BLaER1 treated with 17β-estradiol and CSF1 and Interleukin-3, amounts not matched to agents 10 nM and 100 nM (cell line): ENCODE measurements around the gene TADA1.
"Not testable (repeated sequence)": the region's sequence is repeated elsewhere in the genome, so short reads cannot be mapped to it uniquely, and the experiment has no call there.

Source experiments
- H3K27ac ChIP-seq, 11 experiments: shearing (Covaris generic); formaldehyde crosslinking; 2 replicates each; pipeline ENCODE4 v1.8.1; 2022
- H3K27me3 ChIP-seq, 11 experiments: shearing (Covaris generic); formaldehyde crosslinking; 2 replicates each; pipeline ENCODE4 v1.8.1; 2022
- H3K36me3 ChIP-seq, 11 experiments: shearing (Covaris generic); formaldehyde crosslinking; 2 replicates each; pipeline ENCODE4 v1.8.1; 2022
- H3K4me1 ChIP-seq, 10 experiments: shearing (Covaris generic); formaldehyde crosslinking; 2 replicates each; pipeline ENCODE4 v1.8.1; 2022
- H3K4me2 ChIP-seq, 11 experiments: shearing (Covaris generic); formaldehyde crosslinking; 2 replicates each; pipeline ENCODE4 v1.8.1; 2022
- H3K4me3 ChIP-seq, 10 experiments: shearing (Covaris generic); formaldehyde crosslinking; 2 replicates each; pipeline ENCODE4 v1.8.1; 2022
- H3K9ac ChIP-seq, 11 experiments: shearing (Covaris generic); formaldehyde crosslinking; 2 replicates each; pipeline ENCODE4 v1.8.1; 2022
- H3K9me3 ChIP-seq, 11 experiments: shearing (Covaris generic); formaldehyde crosslinking; replicated peaks in 1 of 11; 2 replicates each; pipeline ENCODE4 v1.8.1; 2022
- H4K20me1 ChIP-seq, 11 experiments: shearing (Covaris generic); formaldehyde crosslinking; 2 replicates each; pipeline ENCODE4 v1.8.1; 2022
- Cebpa-rat ChIP-seq, 11 experiments: shearing (Covaris generic); IDR thresholded peaks; 2 replicates each; pipeline ENCODE4 v1.8.1; 2022

Gene TADA1

DNA sequence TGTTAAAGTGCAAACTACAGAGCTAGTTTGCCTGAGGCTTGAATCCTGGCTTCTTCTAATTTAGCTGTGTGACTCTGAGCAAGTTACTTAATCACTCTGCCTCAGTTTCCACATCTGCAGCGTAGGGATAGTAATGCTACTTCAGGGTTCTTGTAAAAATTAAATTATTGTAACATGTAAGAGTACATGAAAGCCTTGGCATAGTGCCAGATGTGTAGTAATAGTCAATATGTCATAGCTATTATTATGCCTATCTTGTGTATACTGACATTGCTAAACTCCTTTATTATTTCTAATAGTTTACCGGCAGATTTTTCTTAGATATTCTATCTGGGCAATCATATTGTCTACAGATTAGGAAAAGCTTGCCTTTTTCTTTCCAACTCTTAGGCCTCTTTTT lies 6.8 kb upstream of the TADA1 start:
- Histone ChIP-seq H4K20me1 (no peaks in the 10 kb centered on the region), H3K4me1 (peaks cover 0 to 11% (median 8%) of the 10 kb centered on the region in 10 experiments; a peak in 14 of 20 replicates)
- no peak for TF ChIP-seq Cebpa-rat (IDR thresholded peaks at IDR 0.05)

DNA sequence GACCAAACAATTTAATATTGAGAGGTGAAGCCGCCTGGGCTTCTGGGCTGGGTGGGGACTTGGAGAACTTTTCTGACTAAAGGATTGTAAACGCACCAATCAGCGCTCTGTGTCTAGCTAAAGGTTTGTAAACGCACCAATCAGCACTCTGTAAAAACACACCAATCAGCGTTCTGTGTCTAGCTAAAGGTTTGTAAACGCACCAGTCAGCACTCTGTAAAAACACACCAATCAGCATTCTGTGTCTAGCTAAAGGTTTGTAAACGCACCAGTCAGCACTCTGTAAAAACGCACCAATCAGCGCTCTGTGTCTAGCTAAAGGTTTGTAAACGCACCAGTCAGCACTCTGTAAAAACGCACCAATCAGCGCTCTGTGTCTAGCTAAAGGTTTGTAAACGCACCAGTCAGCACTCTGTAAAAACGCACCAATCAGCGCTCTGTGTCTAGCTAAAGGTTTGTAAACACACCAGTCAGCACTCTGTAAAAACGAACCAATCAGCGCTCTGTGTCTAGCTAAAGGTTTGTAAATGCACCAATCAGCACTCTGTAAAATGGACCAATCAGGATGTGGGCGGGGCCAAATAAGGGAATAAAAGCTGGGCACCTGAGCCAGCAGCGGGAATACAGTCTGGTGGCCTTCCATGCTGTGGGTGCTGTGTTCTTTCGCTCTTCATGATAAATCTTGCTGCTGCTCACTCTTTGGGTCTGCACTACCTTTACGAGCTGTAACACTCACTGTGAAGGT lies 2.3 kb upstream of the TADA1 start:
- H3K4me3 ChIP-seq, H3K36me3 ChIP-seq, H3K27me3 ChIP-seq, H3K4me2 ChIP-seq, H3K9ac ChIP-seq, H3K27ac ChIP-seq: not testable (repeated sequence)
- H4K20me1 ChIP-seq, result peaks cover 0 to 22% (median 12%) of the 10 kb centered on the region in 11 experiments; a peak in 9 of 22 replicates
- H3K4me1 ChIP-seq, result peaks cover 14 to 30% (median 23%) of the 10 kb centered on the region in 10 experiments
- peaks cover 0 to 14% (median 7%) of the 10 kb centered on the region in 11 experiments; a peak in 17 of 22 replicates for H3K9me3 ChIP-seq

More for the DNA sequence above, 6.8 kb upstream of the TADA1 start:
- H3K9me3 ChIP-seq, result peaks cover 0 to 18% (median 7%) of the 10 kb centered on the region in 11 experiments; a peak in 17 of 22 replicates
- no peak overlapping the region for H3K27ac ChIP-seq
- no peak overlapping the region for H3K4me2 ChIP-seq
- H3K9ac ChIP-seq, result no peak overlapping the region
- H3K27me3 ChIP-seq, result no peaks in the 10 kb centered on the region
- H3K36me3 ChIP-seq, result no peaks in the 10 kb centered on the region
- no peak overlapping the region for H3K4me3 ChIP-seq

DNA sequence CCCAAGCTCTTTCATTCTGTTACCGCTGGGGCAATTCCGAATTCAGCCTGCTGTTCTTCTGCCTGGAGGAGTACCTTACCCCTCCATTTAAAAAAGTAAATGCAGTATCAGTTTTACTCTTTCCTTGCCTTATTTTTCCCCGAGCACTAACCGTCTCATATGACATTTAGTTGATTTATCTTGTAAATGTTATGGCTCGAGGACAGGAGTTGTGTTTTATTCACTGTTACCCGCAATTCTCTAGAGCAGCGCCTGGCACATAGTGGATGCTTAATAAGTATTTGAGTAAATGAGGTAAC lies 425 bp upstream of the TADA1 start:
- Histone ChIP-seq H3K9me3 (peaks cover 0 to 14% (median 7%) of the 10 kb centered on the region in 11 experiments; a peak in 17 of 22 replicates), H3K4me2 (peak overlapping the region; percentile 63 to 88 (median 74)), H3K27ac (peak overlapping the region in 2 of 11 experiments; percentile 13 to 91; a peak in 2 of 22 replicates), H3K9ac (peak overlapping the region; percentile 22 to 96 (median 68); a peak in 20 of 22 replicates), H3K4me3 (peak overlapping the region; percentile 53 to 92 (median 86); a peak in 19 of 20 replicates), H4K20me1 (peaks cover 0 to 39% (median 24%) of the 10 kb centered on the region in 11 experiments; a peak in 12 of 22 replicates), H3K4me1 (peaks cover 18 to 34% (median 27%) of the 10 kb centered on the region in 10 experiments), H3K27me3 (no peaks in the 10 kb centered on the region), H3K36me3 (peaks cover 0 to 15% (median 6%) of the 10 kb centered on the region in 11 experiments; a peak in 8 of 22 replicates)
- no peak for TF ChIP-seq Cebpa-rat (IDR thresholded peaks at IDR 0.05)

DNA sequence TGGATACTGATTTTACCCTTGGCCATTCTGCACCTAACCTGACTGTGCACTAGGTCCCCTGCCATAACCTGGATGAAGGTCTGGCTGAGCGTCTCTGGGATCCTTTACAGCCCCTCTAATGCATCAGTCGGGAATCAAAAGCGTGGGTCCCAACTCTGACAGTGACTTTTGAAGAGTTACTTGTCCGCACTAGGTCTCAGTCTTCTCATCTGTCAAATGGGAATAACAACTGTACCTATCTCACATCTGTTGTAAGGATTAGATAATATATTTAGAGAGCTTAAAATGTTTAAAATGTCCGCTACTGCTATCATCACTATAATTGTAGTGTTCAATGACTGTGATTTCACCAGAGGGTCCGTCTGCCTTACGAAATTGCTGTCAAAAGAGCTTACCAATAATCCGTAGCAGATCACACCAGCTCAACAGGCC lies 746 bp downstream of the TADA1 start:
- Histone ChIP-seq H3K4me3 (peak overlapping the region; percentile 76 to 92 (median 86)), H3K4me2 (peak overlapping the region; percentile 79 to 95 (median 88)), H3K36me3 (peaks cover 0 to 19% (median 10%) of the 10 kb centered on the region in 11 experiments; a peak in 13 of 22 replicates), H3K4me1 (peaks cover 18 to 34% (median 27%) of the 10 kb centered on the region in 10 experiments), H3K27ac (peak overlapping the region; percentile 71 to 95 (median 92)), H3K9ac (peak overlapping the region; percentile 87 to 96 (median 92)), H4K20me1 (peaks cover 4 to 51% (median 34%) of the 10 kb centered on the region in 11 experiments; a peak in 16 of 22 replicates), H3K27me3 (no peaks in the 10 kb centered on the region), H3K9me3 (peaks cover 0 to 14% (median 7%) of the 10 kb centered on the region in 11 experiments; a peak in 17 of 22 replicates)
- TF ChIP-seq Cebpa-rat (IDR thresholded peaks at IDR 0.05), result no peak

DNA sequence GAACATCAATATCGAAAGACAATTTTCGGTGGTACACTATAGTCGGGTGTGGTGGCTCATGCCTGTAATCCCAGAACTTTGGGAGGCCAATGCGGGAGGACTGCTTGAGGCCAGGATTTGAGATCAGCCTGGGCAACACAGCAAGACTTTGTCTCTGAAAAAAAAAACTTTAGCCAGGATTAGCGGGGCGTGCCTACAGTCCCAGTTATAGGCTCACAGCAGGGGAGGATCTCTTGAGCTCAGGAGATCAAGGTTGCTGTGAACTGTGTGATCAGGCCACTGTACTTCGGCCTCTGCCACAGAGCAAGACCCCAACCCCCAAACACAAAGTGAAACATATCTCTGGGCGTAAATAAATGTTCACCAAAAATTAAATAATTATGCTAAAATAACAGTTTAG lies 1.6 kb downstream of the TADA1 start:
- peak overlapping the region; percentile 79 to 95 (median 88); a peak in 21 of 22 replicates for H3K4me2 ChIP-seq
- peaks cover 0 to 14% (median 7%) of the 10 kb centered on the region in 11 experiments; a peak in 17 of 22 replicates for H3K9me3 ChIP-seq
- H3K36me3 ChIP-seq, result peaks cover 0 to 28% (median 12%) of the 10 kb centered on the region in 11 experiments; a peak in 13 of 22 replicates
- H3K9ac ChIP-seq, result peak overlapping the region in 4 of 11 experiments; percentile 12 to 94 (median 92); a peak in 2 of 22 replicates
- no peaks in the 10 kb centered on the region for H3K27me3 ChIP-seq
- peaks cover 12 to 59% (median 43%) of the 10 kb centered on the region in 11 experiments; a peak in 17 of 22 replicates for H4K20me1 ChIP-seq
- peak overlapping the region in 2 of 10 experiments; percentile 82 to 92; a peak in 3 of 20 replicates for H3K4me3 ChIP-seq
- H3K27ac ChIP-seq, result no peak overlapping the region
- peaks cover 18 to 34% (median 27%) of the 10 kb centered on the region in 10 experiments for H3K4me1 ChIP-seq
- TF ChIP-seq Cebpa-rat (IDR thresholded peaks at IDR 0.05), result no peak

DNA sequence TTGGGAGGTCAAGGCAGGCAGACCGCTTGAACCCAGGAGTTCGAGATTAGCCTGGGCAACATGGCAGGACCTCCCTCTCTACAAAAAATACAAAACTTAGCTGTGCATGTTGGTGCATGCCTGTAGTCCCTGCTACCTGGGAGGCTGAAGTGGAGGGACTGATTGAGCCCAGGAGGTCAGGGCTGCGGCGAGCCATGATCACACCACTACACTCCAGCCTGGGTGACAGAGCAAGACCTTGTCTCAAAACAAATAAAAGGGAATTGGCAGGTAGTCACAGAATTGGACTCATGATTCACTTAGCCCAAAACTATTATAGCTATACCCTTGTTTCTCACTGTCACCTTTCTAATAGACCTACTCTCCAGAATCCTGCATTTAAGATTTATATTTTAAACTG lies 5.5 kb downstream of the TADA1 start:
- no peak overlapping the region for H3K27ac ChIP-seq

DNA sequence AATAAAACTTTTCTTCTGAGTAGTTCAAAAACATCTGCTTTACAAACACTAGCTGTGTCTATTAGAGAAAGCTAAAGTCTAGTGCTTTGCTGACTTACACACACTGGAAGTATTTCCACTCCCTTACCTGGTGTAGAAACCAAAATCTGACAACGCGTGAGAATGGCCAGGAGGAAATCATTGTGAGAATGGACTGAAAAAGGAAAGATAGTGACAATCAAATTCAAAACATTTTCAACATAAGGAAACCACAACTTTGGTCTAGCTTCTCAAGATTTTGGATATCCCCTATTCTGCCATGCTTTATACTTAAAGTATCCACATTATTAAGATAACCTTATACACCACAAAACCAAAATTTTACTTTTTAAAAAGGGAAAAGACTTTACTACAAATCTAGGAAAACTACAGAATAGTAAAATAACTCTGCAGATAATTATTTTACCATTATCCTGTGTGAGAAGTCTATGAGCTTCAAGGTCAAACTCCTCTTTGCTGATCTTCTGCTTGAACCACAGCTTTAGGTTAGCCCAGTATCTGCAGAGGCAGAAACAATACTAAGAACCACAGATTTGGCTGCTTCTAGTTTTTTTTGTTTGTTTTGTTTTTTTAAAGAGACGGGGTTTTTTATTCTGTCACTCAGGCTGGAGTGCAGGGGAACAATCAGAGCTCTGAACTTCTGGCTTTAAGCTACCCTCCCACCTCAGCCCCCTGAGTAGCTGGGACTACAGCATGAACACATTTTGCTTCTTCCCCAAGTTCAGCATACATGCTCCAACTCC lies 6.6 kb downstream of the TADA1 start:
- H3K36me3 ChIP-seq, result peaks cover 48 to 78% (median 60%) of the 10 kb centered on the region in 11 experiments
- TF ChIP-seq Cebpa-rat (IDR thresholded peaks at IDR 0.05), result no peak
- H3K9ac ChIP-seq, result no peak overlapping the region
- peaks cover 22 to 72% (median 38%) of the 10 kb centered on the region in 11 experiments; a peak in 18 of 22 replicates for H4K20me1 ChIP-seq
- no peak overlapping the region for H3K4me3 ChIP-seq
- no peak overlapping the region for H3K4me2 ChIP-seq
- no peaks in the 10 kb centered on the region for H3K9me3 ChIP-seq
- peaks cover 2 to 17% (median 10%) of the 10 kb centered on the region in 10 experiments for H3K4me1 ChIP-seq
- H3K27ac ChIP-seq, result no peak overlapping the region
- H3K27me3 ChIP-seq, result no peaks in the 10 kb centered on the region

More for the DNA sequence above, 5.5 kb downstream of the TADA1 start:
- no peak overlapping the region for H3K9ac ChIP-seq
- TF ChIP-seq Cebpa-rat (IDR thresholded peaks at IDR 0.05), result no peak
- H3K9me3 ChIP-seq, result no peaks in the 10 kb centered on the region
- H3K27me3 ChIP-seq, result no peaks in the 10 kb centered on the region
- peaks cover 21 to 78% (median 47%) of the 10 kb centered on the region in 11 experiments; a peak in 18 of 22 replicates for H4K20me1 ChIP-seq
- H3K4me1 ChIP-seq, result peaks cover 12 to 26% (median 20%) of the 10 kb centered on the region in 10 experiments
- no peak overlapping the region for H3K4me2 ChIP-seq
- H3K4me3 ChIP-seq, result no peak overlapping the region
- peaks cover 37 to 67% (median 50%) of the 10 kb centered on the region in 11 experiments for H3K36me3 ChIP-seq

DNA sequence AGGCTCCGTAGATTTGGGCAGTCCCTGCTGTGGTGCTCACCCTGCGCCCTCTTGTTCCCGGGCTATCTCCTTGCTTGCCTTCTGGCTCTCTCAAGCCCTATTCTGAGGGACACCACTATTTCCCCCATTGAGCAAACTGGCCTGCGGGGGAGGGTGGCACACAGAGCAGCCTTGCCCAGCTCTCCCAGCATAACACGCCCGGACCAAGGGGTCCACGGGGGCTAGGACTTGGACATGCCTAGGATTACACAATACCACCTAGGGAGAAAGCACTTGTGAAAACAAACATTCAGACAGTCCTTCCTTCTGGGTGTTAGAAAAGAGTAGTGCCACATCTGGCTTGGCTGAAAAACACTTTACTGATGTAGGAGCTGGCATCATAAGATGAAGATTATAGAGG lies 7.4 kb downstream of the TADA1 start:
- Histone ChIP-seq H3K4me3 (no peak overlapping the region), H3K27ac (no peak overlapping the region), H3K27me3 (no peaks in the 10 kb centered on the region), H3K9ac (no peak overlapping the region), H3K9me3 (no peaks in the 10 kb centered on the region), H3K36me3 (peaks cover 57 to 85% (median 69%) of the 10 kb centered on the region in 11 experiments), H3K4me1 (peaks cover 0 to 9% (median 2%) of the 10 kb centered on the region in 10 experiments; a peak in 5 of 20 replicates), H4K20me1 (peaks cover 25 to 68% (median 35%) of the 10 kb centered on the region in 11 experiments; a peak in 18 of 22 replicates), H3K4me2 (no peak overlapping the region)
- TF ChIP-seq Cebpa-rat (IDR thresholded peaks at IDR 0.05), result 0 out of 22 replicates have a peak, but pooled peaks of 2 of the 11 experiments have one; percentile 13 to 36
